Lower leg skin (tissue), 4 donors: Measurements from ENCODE around the gene MT1X. TPM values are rescaled to one million over a fixed set of nuclear protein-coding genes. Genes with fewer than 3 reads are reported as not detected.
"Not testable (repeated sequence)": the region's sequence is repeated elsewhere in the genome, so short reads cannot be mapped to it uniquely, and the experiment has no call there.

Experiments used
- DNase-seq, 2 donors: peaks; one replicate each; pipeline ENCODE4 v3.0.0-alpha.2; 2019; ENCODE audit warnings: low spot score in 2 of 2
- H3K4me3 ChIP-seq: fragments of 200-600 bp; sonication (generic); 2 replicates; pipeline ENCODE4 v1.5.1; 2017; ENCODE audit warnings: mild to moderate bottlenecking, low read depth; ENCODE audit not compliant: poor library complexity, severe bottlenecking
- POLR2A ChIP-seq, 2 donors: fragments of 450-650 bp; IDR thresholded peaks; one replicate each; pipeline ENCODE4 v1.6.1; 2016 to 2017; ENCODE audit warnings: antibody characterized with exemption in 2 of 2, mild to moderate bottlenecking in 1 of 2, moderate library complexity in 1 of 2
- WGBS, 2 donors: methylation state at CpG; one replicate each; pipeline ENCODE4 v1.1.5; 2018; 5-methylcytosine and 5-hydroxymethylcytosine counted together
- intact Hi-C: fragments of 100-400 bp; cut with DNase I; formaldehyde crosslinking; loops from one replicate; pipeline ENCODE4 v1.15.0; 2023; ENCODE audit warnings: low total_unique reads
- total RNA-seq, 4 donors: library from RNA; depleted of rRNA; stranded (reverse); fragments of >200 nt; gene quantifications; one replicate each; pipeline ENCODE4 v1.1.0, GENCODE V29; 2016
- TF ChIP-seq, protein P1 (sequence below), 3 donors: fragments of 450-650 bp; IDR thresholded peaks; one replicate each; pipeline ENCODE4 v1.5.1; 2016; ENCODE audit warnings: antibody characterized with exemption in 3 of 3, mild to moderate bottlenecking in 3 of 3, moderate library complexity in 2 of 3

MT1X gene
- total RNA-seq, 4 donors from 2014 or later = 1,041 to 3,584 (median 2,610) TPM

DNA sequence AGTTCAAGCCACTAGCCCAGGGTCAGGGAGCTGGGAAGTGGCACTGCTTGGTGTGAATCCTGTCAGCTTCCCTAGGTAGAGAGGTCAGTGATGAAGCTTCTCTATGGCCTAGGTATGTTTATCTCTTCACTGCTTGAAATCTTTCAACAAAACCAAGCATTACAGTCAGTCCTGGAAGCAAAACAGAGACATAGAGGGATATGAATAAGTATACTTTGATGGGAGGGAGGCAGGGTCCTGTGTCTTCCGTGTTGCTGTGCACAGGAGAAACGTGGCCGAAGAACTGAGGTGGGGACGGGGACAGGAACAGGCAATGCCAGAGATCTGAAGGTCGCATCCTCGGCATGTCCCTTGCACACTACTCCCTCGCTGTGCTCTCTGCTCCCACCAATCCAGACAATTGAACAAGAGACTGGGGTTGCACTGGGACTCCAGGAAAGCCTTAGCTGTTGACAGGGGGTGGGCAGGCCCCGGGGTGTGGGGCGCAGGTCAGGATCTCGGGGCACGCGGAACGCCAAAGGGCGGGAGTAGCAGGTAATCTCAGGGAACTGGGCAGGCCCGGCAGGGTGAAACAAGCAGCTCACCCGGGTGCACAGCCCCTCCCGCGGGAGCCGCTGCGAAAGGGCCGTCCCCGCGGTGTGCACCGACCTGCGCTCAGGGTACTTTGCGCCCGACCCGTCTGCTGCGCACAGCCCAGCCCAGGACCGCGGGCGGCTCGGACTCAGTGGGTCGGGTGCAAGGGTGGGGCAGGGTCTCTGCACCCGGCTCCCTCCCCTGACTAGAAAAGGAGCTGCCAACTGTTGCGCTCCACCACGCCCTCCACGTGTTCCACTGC is 13.0 kb upstream of the MT1X start, which contains the start of gene MT1H:
Gene MT1H, plus strand, starts transcription at position 810 of the 835 bp plus-strand sequence. CDS start 71 bp downstream, outside the sequence.
- 33 to 35% methylated on average over 28 to 29 of the region's 38 CpGs for WGBS, 2 donors

DNA sequence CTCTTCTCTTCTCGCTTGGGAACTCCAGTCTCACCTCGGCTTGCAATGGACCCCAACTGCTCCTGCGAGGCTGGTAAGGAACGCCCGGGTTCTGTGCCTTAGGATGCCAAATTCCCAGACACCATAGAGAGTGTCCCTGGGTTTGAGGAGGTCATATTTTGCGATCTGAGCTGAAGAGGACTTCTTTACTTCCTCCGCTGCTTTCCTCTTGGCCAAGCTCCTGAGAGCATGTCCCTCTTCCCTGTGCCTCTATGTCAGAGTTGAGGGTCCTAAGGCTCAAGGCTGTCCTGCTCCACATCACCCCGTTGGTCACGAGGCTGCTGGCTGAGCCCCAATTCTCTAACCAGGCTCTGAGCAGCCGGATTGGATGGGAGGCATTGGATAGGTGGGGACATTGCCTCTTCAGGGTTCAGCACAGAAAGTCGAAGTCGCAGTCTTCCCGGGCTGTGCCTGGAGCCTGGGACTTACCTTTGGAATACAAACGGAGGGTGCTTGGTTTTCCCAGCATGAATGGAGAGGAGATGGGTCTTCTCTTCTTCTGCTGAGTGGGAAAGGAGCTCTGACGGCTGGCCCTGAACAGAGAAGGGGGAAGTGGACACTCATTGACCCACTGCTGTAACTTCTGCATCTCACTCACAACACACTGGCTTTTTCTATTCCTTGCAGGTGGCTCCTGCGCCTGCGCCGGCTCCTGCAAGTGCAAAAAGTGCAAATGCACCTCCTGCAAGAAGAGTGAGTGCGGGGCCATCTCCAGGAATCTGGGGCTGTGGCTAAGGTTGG is 12.2 kb upstream of the MT1X start:
- H3K4me3 ChIP-seq = no peak overlapping the region

More for the DNA sequence above, 13.0 kb upstream of the MT1X start, which contains the start of gene MT1H:
- no peak for DNase-seq
- intact Hi-C loops = no loop called here
- TF ChIP-seq, protein P1, sequence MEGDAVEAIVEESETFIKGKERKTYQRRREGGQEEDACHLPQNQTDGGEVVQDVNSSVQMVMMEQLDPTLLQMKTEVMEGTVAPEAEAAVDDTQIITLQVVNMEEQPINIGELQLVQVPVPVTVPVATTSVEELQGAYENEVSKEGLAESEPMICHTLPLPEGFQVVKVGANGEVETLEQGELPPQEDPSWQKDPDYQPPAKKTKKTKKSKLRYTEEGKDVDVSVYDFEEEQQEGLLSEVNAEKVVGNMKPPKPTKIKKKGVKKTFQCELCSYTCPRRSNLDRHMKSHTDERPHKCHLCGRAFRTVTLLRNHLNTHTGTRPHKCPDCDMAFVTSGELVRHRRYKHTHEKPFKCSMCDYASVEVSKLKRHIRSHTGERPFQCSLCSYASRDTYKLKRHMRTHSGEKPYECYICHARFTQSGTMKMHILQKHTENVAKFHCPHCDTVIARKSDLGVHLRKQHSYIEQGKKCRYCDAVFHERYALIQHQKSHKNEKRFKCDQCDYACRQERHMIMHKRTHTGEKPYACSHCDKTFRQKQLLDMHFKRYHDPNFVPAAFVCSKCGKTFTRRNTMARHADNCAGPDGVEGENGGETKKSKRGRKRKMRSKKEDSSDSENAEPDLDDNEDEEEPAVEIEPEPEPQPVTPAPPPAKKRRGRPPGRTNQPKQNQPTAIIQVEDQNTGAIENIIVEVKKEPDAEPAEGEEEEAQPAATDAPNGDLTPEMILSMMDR (IDR thresholded peaks at IDR 0.05) = no peak
- no peak for TF ChIP-seq POLR2A (IDR thresholded peaks at IDR 0.05)
- H3K4me3 ChIP-seq = no peak within 1 kb of the TSS

DNA sequence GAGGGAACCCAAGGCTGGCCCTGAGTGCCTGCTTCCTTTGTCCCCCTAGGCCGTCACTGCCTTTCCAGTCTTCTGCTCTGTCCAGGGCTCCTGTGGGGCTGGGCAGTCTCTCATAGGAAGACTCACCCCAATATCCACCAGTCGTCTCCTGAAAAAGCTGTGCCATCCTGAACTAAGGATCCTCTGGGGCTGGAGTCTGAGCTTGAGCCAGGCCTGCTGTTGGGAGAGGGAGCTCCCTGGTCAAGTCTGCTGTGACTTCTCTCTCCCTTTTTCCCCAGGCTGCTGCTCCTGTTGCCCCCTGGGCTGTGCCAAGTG is 11.7 kb upstream of the MT1X start:
- 86 to 96% methylated on average over 2 of the region's 2 CpGs for WGBS, 2 donors
- DNase-seq = peak in 1 of 2 donors; percentile 73
- intact Hi-C loops = loop anchor here (10.0 kb wide), 1 partner anchor 124 kb away; no protein-coding TSS in a partner anchor
- H3K4me3 ChIP-seq = no peak overlapping the region
- no peak for TF ChIP-seq POLR2A (IDR thresholded peaks at IDR 0.05)
- TF ChIP-seq, protein P1 (IDR thresholded peaks at IDR 0.05) = no peak

More for the DNA sequence above, 12.2 kb upstream of the MT1X start:
- intact Hi-C loops = loop anchor here (10.0 kb wide), 1 partner anchor 125 kb away; no protein-coding TSS in a partner anchor
- DNase-seq = no peak
- TF ChIP-seq POLR2A (IDR thresholded peaks at IDR 0.05) = no peak
- TF ChIP-seq, protein P1 (IDR thresholded peaks at IDR 0.05) = no peak
- 41 to 49% methylated on average over 18 to 19 of the region's 19 CpGs for WGBS, 2 donors

DNA sequence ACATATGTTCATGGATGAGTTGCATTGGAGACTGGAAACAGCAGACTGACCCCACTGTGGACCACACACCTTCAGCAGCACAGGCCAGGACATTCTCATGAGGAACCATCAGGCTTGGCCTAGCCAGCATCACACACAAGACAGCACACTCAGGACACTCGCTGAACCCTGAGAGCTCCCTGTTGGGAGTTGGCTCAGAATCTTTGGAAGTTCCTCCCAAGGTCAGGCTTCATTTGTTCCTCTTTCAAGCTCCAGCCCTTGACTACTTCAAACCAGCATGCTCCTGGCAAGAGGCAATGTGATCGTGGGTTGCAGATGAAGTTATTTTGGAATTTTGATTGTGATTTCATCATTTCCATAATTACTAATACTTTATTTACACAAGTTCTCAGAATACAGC is 10.6 kb upstream of the MT1X start:
- not testable (repeated sequence) for DNase-seq, H3K4me3 ChIP-seq
- intact Hi-C loops = loop anchor here (10.0 kb wide), 1 partner anchor 123 kb away; no protein-coding TSS in a partner anchor
- 52 to 66% methylated on average over 2 of the region's 2 CpGs for WGBS, 2 donors

DNA sequence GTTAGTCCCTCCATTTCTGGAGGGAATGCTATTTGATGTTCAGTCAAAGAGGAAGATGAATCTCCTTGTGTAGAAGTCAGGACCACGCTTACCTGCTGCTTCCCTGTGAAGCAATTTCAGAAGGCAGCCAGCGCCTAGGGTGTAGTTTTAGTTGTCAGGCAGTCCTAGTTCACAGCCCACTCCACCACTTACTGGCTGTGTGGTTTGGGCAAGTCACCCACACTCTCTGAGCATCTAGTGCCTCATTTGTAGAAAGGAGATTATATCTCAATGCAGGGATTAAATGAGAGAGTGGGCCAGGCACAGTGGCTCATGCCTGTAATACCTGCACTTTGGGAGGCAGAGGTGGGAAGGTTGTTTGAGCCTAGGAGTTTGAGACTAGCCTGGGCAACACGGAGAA is 10.1 kb upstream of the MT1X start:
- DNase-seq, H3K4me3 ChIP-seq: not testable (repeated sequence)
- WGBS, 2 donors = 77 to 88% methylated on average over 3 of the region's 3 CpGs
- intact Hi-C loops = loop anchor here (10.0 kb wide), 1 partner anchor 123 kb away; no protein-coding TSS in a partner anchor

DNA sequence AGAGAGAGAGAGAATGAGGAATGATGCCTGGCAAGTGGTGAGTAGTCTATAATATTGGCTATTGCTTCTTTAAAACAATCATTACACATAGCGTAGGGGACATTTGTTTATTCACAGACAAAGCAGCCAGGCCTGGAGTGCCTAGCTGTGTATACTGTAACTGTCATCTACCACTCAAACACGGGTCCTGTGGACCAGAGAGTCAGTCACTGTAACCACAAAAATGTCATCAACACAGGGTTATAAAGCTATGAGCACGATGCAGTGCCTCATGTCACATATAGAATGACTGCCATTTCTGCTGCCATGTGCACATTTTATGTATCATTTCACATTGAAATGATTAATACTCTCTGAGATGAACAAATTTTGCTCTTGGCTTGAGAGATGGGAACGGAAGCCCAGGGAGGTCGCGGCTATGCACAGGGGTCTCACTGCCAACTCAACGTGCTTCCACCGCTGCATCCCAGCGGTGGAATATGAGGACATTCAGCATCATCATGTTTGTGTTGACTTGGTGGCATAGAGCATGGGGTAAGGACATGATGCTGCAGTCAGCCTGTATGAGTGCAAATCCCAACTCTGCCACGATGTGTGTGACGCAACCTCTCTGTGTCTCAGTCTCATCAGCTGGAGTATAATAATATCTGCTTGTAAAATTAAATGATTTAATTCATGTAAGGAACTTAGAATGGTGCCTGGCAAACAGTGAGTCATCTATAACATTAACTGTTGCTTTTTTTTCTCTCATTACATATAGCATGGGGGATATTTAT is 9.3 kb upstream of the MT1X start:
- no peak for DNase-seq
- WGBS, 2 donors = 82 to 83% methylated on average over 11 of the region's 11 CpGs
- H3K4me3 ChIP-seq = no peak overlapping the region
- no peak for TF ChIP-seq POLR2A (IDR thresholded peaks at IDR 0.05)
- TF ChIP-seq, protein P1 (IDR thresholded peaks at IDR 0.05) = no peak
- intact Hi-C loops = loop anchor here (10.0 kb wide), 1 partner anchor 122 kb away; no protein-coding TSS in a partner anchor
